ENCODE measurements around the gene BCL11B.

DNA sequence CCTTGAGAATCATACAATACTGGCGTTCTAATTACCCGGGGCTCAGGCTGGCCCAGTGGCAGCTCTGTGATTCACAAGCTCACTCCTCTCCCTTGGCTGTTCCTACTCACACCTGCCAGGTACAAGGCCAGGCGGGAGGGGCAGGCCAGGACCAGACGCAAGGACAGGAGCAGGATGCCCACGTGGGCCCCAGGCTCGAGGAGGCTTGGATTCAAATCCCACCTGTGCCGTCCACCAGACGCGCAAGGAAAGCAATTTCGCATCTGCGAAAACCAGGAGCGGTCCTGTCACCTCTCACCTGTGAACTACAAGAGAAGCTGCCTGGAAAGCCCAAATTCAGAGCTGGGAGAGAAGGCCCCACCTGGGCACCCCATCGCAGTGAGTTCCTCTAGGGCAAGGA is 50.6 kb downstream of the BCL11B start:
- TF ChIP-seq, protein P1, sequence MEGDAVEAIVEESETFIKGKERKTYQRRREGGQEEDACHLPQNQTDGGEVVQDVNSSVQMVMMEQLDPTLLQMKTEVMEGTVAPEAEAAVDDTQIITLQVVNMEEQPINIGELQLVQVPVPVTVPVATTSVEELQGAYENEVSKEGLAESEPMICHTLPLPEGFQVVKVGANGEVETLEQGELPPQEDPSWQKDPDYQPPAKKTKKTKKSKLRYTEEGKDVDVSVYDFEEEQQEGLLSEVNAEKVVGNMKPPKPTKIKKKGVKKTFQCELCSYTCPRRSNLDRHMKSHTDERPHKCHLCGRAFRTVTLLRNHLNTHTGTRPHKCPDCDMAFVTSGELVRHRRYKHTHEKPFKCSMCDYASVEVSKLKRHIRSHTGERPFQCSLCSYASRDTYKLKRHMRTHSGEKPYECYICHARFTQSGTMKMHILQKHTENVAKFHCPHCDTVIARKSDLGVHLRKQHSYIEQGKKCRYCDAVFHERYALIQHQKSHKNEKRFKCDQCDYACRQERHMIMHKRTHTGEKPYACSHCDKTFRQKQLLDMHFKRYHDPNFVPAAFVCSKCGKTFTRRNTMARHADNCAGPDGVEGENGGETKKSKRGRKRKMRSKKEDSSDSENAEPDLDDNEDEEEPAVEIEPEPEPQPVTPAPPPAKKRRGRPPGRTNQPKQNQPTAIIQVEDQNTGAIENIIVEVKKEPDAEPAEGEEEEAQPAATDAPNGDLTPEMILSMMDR (conservative IDR thresholded peaks at IDR 0.05 in 1 of 2, IDR thresholded peaks at IDR 0.05 in 1 of 2; ENCODE audit: low read depth in 1 of 2, low read length in 2 of 2): no peak
- no peak for TF ChIP-seq EZH2 (IDR thresholded peaks at IDR 0.05; ENCODE audit: low read length, missing control alignments)
